HG02938 (cell line): ENCODE measurements around the gene KCNAB3.

ENCODE experiments used
- ATAC-seq: cut with Tn5 transposase; IDR thresholded peaks from one replicate; pipeline ENCODE4 v1.9.1; 2021; ENCODE audit warnings: mild to moderate bottlenecking, moderate library complexity; ENCODE audit not compliant: unreplicated experiment

KCNAB3 gene

GRCh38 chr17:7881276-7882054 lies 48.2 kb downstream of the KCNAB3 start:
- ATAC-seq = no peak

- no peak for ATAC-seq
Observed at GRCh38 chr17:7880076-7880868, 49.4 kb downstream of the KCNAB3 start.

GRCh38 chr17:7878234-7878633 lies 51.4 kb downstream of the KCNAB3 start:
- no peak for ATAC-seq

DNA sequence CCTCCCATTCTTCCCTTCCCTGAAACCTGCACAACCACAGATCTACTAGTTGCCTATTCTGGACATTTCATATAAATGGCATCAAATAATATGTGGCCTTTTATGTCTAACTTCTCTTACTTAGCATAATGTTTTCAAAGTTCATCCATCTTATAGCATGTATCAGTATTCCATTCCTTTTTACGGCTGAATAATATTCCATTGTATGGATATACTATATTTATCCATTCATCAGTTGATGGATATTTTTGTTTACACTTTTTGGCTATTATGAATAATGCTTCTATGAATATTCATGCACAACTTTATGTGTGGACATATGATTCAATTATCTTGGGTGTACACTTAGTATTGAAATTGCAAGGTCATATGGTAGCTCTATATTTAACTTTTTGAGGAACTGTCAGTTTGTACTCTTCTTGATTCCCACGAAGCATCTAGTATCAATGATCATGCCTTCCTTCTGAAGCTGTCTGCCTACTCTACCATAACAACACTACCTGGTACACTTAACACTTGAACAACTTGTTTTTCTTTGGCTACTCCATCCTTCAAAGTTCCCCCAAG lies 53.8 kb downstream of the KCNAB3 start:
- ATAC-seq = no peak

DNA sequence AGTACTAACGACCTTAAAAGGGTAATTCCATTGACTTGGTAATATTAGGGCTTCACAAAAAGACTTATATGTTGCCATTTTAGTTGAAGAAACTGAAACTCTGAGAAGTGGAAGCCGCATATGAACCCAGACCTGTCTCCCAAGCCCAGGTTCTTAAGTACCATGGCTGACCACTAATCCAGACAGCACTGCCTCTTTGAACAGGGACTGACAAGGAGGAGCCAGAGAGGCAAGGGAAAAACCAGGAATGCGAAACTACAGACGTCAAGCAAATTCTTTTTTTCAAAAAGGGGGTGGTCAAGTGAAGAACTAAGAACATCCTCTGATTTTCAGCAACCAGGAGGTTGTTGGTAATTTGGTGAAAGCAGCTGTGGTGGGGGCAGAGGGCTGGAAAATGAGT lies 56.6 kb downstream of the KCNAB3 start:
- ATAC-seq = no peak
